ENCODE data around the gene STK35. TPM values are rescaled to one million over a fixed set of nuclear protein-coding genes. Genes with fewer than 3 reads are reported as not detected.

Gene STK35
- total and polyA plus RNA-seq, 2 experiments from 2014 or later = 14.2 to 22.9 TPM

DNA sequence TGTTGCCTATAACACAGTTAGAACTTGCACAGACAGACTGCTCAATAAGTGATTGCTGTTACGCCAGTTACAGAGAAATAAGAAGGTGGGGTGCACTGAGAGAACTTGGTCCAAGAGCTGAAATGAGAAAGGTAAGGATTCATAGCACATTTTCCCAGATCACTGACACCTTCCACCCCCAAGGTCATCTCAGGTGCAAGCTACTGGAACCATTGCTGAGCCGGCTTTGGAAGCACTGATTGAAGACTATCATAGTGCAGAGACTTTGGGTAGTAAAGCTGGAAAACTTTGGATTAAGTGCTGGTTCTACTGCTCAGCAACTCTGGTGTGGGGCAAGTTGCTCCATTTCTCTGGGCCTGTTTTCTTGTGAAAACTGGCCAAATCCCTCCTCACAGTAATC is 38.1 kb downstream of the STK35 start:
- no peaks in the 10 kb centered on the region for H3K27me3 ChIP-seq
- no peaks in the 10 kb centered on the region for H3K9me3 ChIP-seq (ENCODE audit: low read depth)
- H3K4me1 ChIP-seq (ENCODE audit: insufficient read depth) = no peaks in the 10 kb centered on the region
- no peak for DNase-seq (ENCODE audit: low spot score)
- H2AFZ ChIP-seq = no peak overlapping the region
- no peak overlapping the region for H3K4me3 ChIP-seq
- no peaks in the 10 kb centered on the region for H3K9me2 ChIP-seq (replicated peaks; ENCODE audit: insufficient read depth)
- WGBS (ENCODE audit: low lambda C conversion rate, missing lambda C conversion rate) = 96% methylated on average over 2 of the region's 2 CpGs
- H3K27ac ChIP-seq = no peak overlapping the region
- peaks cover 75% of the 10 kb centered on the region for H4K20me1 ChIP-seq (ENCODE audit: insufficient read depth, poor library complexity, severe bottlenecking)
- no peaks in the 10 kb centered on the region for H3K36me3 ChIP-seq (replicated peaks; ENCODE audit: insufficient read depth, low read depth)
- no peak for TF ChIP-seq EZH2phosphoT487 (IDR thresholded peaks at IDR 0.05; ENCODE audit: low read depth, severe bottlenecking, unreplicated experiment)
- TF ChIP-seq, protein P1, sequence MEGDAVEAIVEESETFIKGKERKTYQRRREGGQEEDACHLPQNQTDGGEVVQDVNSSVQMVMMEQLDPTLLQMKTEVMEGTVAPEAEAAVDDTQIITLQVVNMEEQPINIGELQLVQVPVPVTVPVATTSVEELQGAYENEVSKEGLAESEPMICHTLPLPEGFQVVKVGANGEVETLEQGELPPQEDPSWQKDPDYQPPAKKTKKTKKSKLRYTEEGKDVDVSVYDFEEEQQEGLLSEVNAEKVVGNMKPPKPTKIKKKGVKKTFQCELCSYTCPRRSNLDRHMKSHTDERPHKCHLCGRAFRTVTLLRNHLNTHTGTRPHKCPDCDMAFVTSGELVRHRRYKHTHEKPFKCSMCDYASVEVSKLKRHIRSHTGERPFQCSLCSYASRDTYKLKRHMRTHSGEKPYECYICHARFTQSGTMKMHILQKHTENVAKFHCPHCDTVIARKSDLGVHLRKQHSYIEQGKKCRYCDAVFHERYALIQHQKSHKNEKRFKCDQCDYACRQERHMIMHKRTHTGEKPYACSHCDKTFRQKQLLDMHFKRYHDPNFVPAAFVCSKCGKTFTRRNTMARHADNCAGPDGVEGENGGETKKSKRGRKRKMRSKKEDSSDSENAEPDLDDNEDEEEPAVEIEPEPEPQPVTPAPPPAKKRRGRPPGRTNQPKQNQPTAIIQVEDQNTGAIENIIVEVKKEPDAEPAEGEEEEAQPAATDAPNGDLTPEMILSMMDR (IDR thresholded peaks at IDR 0.05; ENCODE audit: poor library complexity) = no peak
- TF ChIP-seq EZH2 (IDR thresholded peaks at IDR 0.05; ENCODE audit: borderline replicate concordance) = no peak
- no peak overlapping the region for H3K4me2 ChIP-seq
- peaks cover 72% of the 10 kb centered on the region for H3K79me2 ChIP-seq

- Histone ChIP-seq H4K20me1 (ENCODE audit: insufficient read depth, poor library complexity, severe bottlenecking) (peaks cover 67% of the 10 kb centered on the region), H3K79me2 (peaks cover 63% of the 10 kb centered on the region), H3K36me3 (replicated peaks; ENCODE audit: insufficient read depth, low read depth) (no peaks in the 10 kb centered on the region), H3K9me3 (ENCODE audit: low read depth) (no peaks in the 10 kb centered on the region), H3K4me2 (no peak overlapping the region), H3K27ac (no peak overlapping the region), H3K27me3 (no peaks in the 10 kb centered on the region), H3K4me1 (ENCODE audit: insufficient read depth) (no peaks in the 10 kb centered on the region), H3K9me2 (replicated peaks; ENCODE audit: insufficient read depth) (no peaks in the 10 kb centered on the region), H2AFZ (no peak overlapping the region), H3K4me3 (no peak overlapping the region)
- no peak for DNase-seq (ENCODE audit: low spot score)
- WGBS (ENCODE audit: low lambda C conversion rate, missing lambda C conversion rate) = 93% methylated on average over 1 of the region's 1 CpG
- TF ChIP-seq EZH2phosphoT487 (IDR thresholded peaks at IDR 0.05; ENCODE audit: low read depth, severe bottlenecking, unreplicated experiment) (no peak), EZH2 (IDR thresholded peaks at IDR 0.05; ENCODE audit: borderline replicate concordance) (no peak)
- TF ChIP-seq, protein P1 (IDR thresholded peaks at IDR 0.05; ENCODE audit: poor library complexity) = no peak
These were observed 38.9 kb downstream of the STK35 start for GRCh38 chr20:2140561-2140960.

- Histone ChIP-seq H2AFZ (no peak overlapping the region), H3K27ac (no peak overlapping the region), H3K9me2 (replicated peaks; ENCODE audit: insufficient read depth) (no peaks in the 10 kb centered on the region), H3K4me2 (no peak overlapping the region), H3K79me2 (peaks cover 50% of the 10 kb centered on the region), H4K20me1 (ENCODE audit: insufficient read depth, poor library complexity, severe bottlenecking) (peaks cover 53% of the 10 kb centered on the region), H3K4me1 (ENCODE audit: insufficient read depth) (no peaks in the 10 kb centered on the region), H3K36me3 (replicated peaks; ENCODE audit: insufficient read depth, low read depth) (no peaks in the 10 kb centered on the region), H3K4me3 (no peak overlapping the region), H3K27me3 (no peaks in the 10 kb centered on the region), H3K9me3 (ENCODE audit: low read depth) (no peaks in the 10 kb centered on the region)
- 96% methylated on average over 10 of the region's 10 CpGs for WGBS (ENCODE audit: low lambda C conversion rate, missing lambda C conversion rate)
- TF ChIP-seq, protein P1 (IDR thresholded peaks at IDR 0.05; ENCODE audit: poor library complexity) = no peak
- TF ChIP-seq EZH2phosphoT487 (IDR thresholded peaks at IDR 0.05; ENCODE audit: low read depth, severe bottlenecking, unreplicated experiment) (no peak), EZH2 (IDR thresholded peaks at IDR 0.05; ENCODE audit: borderline replicate concordance) (no peak)
- no peak for DNase-seq (ENCODE audit: low spot score)
These were observed 40.3 kb downstream of the STK35 start for GRCh38 chr20:2141600-2142575.
